ENCODE results near the gene GRIN1. TPM values are rescaled to one million over a fixed set of nuclear protein-coding genes. Genes with fewer than 3 reads are reported as not detected.

The GRIN1 gene
- total and polyA plus RNA-seq, 2 of the 8 experiments (the other 6 are each of a cell fraction or from before 2014, with no cell fraction given): 0.48 to 2.1 TPM

- TF ChIP-seq RNF2 (IDR thresholded peaks at IDR 0.05; ENCODE audit: borderline replicate concordance, low read depth, low read length, missing control alignments, poor library complexity, severe bottlenecking): no peak
Measured at GRCh38 chr9:137183980-137184595, 45.1 kb downstream of the GRIN1 start (continued).

Measured in H1 (cell line).